ENCODE data around the gene VTN.

Gene VTN

DNA sequence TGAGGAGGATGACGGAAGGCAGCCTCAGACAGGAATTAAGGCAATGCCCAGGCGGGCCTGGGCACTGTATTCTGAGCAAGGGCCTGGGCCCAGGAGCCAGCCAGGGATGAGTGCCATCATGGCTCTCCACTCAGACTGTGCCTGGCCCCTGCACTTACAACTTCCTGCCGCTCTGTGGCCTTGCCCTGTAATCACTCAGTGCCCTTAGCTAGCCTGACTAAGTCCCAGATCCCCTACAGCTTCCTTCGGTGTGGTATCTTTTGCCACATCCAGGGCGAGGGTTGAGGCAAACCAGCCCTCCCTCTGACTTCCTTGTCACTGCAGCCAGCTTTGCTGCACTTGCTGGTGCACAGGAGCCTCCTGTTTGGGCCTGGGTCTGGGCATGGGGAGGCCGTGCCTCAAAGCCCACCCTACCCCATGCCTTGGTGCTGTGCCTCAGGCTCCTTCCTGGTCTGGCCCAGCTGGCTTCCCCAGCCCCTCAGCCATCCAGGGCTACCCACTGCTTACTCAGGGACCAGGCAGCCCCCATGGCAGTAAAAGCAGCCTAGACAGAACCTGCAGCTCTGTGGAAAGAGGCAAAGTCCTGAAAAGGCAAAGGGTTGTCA lies 26.6 kb upstream of the VTN start:
- in situ Hi-C loops (cut with HindIII; ENCODE audit: low sequenced_read_pairs) = no loop called here

DNA sequence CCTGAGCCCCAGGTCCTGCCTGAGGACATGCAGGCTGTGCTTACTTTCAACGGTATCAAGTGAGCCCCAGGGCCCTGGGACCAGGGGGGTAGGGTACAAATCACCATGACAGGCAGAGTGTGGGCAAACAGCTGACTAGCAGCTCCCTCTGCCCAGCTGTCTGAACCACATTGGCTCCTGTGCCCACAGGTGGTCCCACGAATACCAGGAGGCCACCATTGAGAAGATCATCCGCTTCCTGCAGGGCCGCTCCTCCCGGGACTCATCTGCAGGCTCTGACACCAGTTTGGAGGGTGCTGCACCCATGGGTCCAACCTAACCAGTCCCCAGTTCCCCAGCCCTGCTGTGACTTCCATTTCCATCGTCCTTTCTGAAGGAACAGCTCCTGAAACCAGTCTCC lies 25.9 kb upstream of the VTN start:
- in situ Hi-C loops (cut with HindIII; ENCODE audit: low sequenced_read_pairs) = no loop called here

DNA sequence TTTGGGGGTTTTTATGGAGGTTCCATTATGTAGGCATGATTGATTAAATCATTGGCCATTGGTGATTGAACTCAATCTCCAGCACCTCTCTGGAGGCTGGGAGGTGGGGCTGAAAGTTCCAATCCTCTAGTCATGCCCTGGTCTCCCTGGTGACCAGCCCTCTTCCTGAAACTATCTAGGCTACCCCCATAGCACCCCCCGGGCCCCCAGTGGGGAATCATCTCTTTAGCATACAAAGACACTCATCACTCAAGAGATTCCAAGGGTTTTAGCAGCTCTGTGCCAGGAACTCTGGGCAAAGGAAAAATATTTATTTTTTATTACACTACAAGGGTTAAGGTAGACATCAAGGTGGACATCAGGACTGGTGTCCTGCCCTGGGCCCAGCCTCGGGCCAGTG lies 25.3 kb upstream of the VTN start:
- in situ Hi-C loops (cut with HindIII; ENCODE audit: low sequenced_read_pairs) = no loop called here

- in situ Hi-C loops (cut with HindIII; ENCODE audit: low sequenced_read_pairs) = no loop called here
Observed at GRCh38 chr17:28394337-28395116, 24.4 kb upstream of the VTN start.

DNA sequence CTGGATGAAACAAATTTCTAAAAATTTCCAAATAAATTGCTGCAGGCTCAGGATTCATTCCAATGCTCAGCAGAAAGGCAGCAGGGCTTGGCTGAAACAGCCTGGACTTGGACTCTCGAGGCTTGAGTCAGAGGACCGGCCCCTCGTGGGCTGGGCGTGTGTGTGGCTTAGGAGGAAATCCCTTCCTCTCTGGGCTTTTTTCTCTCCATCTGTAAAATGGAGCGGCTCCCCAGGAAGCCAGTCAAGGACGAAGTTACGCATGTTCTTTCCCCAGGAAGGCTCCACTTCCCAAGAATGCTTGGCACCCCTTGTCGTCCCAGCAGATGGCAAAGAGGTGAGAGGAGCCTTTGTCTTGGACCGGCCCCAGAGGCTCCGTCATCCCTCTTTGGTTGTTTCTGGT lies 22.4 kb upstream of the VTN start:
- in situ Hi-C loops (cut with HindIII; ENCODE audit: low sequenced_read_pairs) = no loop called here

- in situ Hi-C loops (cut with HindIII; ENCODE audit: low sequenced_read_pairs) = no loop called here
Observed at GRCh38 chr17:28391401-28391800, 21.3 kb upstream of the VTN start.

DNA sequence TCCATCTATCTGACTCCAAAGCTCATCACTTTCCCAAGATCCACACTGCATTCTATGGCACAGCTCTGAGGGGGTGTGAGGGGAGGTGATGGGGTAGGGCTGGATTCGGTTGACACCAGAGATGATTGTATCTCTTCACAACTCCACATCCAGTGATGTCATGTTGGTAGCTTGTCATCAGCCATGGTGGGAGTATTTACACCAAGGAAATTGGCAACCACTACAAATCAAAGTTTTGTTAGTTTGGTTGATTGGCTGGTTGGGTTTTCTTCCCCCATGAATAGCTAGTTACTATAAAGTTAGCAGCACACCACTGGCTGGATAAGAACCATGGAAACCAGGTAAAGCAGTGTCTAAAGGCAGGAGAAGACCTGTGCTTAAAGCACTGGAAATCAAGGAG lies 20.9 kb upstream of the VTN start:
- in situ Hi-C loops (cut with HindIII; ENCODE audit: low sequenced_read_pairs) = no loop called here

DNA sequence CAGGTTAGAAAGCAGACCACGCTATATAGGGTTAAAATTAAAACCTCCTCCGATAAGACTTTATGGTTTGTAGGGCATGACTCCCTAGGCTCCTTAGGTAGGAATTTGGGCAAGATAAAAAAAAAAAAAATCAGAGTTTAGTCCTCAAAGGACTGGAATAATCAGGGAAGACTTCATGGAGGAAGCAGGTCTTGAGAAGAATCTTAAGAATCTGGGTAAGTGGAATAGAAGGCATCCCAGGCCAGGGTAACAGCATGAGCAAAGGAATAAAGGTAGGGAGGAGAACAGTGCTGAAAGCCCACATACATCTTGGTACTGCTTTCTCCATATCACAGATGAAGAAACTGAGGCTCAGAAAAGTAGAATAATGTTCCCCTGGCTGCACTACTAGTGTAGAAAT lies 20.5 kb upstream of the VTN start:
- in situ Hi-C loops (cut with HindIII; ENCODE audit: low sequenced_read_pairs) = no loop called here

- in situ Hi-C loops (cut with HindIII; ENCODE audit: low sequenced_read_pairs) = no loop called here
Observed at GRCh38 chr17:28390141-28390540, 20.0 kb upstream of the VTN start.

- in situ Hi-C loops (cut with HindIII; ENCODE audit: low sequenced_read_pairs) = no loop called here
Observed at GRCh38 chr17:28388106-28388505, 18.0 kb upstream of the VTN start.

DNA sequence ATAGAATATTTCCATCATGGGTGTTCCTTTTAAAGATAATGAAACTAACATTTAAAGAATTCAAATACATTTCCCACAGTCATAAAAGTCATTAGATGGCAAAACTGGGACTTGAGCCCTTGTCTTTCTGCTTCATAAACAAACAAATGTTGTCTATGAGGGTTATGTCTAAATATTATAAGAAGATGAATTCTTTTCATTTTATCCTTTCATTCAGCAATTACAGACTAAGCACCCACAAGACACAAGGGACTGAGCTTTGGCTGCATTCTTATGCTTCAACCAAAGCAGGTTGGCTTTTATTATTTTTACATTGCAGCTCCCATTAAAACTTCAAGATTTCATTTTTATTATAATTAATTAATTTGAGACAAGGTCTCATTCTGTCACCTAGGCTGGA lies 16.3 kb upstream of the VTN start:
- in situ Hi-C loops (cut with HindIII; ENCODE audit: low sequenced_read_pairs) = no loop called here

DNA sequence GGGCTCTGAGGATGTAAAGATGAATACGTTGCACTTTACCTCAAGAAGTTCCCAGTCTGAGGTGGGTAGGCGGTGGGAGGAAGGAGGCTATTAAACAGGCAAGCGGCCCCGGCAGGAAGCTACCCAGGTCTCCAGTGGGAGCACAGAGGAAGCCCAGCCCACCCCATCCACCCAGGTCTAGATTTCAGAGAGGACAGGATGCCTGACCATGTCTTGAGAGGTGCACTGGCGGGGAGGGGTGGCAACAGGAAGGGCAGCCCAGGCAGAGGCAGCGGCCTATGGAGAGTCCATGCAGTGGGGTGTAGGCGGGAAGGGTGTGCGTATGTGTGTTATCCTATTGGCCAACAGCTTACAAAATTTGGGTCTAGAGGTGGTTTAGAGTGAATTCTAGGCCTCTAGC lies 15.3 kb upstream of the VTN start:
- in situ Hi-C loops (cut with HindIII; ENCODE audit: low sequenced_read_pairs) = no loop called here

DNA sequence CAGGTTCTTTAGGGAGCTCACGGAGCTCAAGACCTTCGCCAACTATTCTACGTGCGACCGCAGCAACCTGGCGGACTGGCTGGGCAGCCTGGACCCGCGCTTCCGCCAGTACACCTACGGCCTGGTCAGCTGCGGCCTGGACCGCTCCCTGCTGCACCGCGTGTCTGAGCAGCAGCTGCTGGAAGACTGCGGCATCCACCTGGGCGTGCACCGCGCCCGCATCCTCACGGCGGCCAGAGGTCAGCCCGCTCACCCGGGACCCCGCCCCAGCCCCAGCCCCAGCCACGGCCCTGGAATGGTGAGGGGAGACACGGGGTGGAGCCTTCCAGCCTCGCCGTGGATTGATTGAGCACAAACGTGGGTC lies 14.9 kb upstream of the VTN start:
- in situ Hi-C loops (cut with HindIII; ENCODE audit: low sequenced_read_pairs) = no loop called here

GRCh38 chr17:28384281-28385036 lies 14.4 kb upstream of the VTN start:
- in situ Hi-C loops (cut with HindIII; ENCODE audit: low sequenced_read_pairs) = no loop called here

DNA sequence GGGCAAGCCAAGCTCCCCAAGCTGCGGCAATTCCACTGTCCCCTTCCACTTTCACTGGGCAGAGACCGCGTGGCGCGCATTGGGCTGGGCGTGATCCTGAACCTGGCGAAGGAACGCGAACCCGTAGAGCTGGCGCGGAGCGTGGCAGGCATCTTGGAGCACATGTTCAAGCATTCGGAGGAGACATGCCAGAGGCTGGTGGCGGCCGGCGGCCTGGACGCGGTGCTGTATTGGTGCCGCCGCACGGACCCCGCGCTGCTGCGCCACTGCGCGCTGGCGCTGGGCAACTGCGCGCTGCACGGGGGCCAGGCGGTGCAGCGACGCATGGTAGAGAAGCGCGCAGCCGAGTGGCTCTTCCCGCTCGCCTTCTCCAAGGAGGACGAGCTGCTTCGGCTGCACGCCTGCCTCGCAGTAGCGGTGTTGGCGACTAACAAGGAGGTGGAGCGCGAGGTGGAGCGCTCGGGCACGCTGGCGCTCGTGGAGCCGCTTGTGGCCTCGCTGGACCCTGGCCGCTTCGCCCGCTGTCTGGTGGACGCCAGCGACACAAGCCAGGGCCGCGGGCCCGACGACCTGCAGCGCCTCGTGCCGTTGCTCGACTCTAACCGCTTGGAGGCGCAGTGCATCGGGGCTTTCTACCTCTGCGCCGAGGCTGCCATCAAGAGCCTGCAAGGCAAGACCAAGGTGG lies 11.2 kb upstream of the VTN start:
- in situ Hi-C loops (cut with HindIII; ENCODE audit: low sequenced_read_pairs) = no loop called here

DNA sequence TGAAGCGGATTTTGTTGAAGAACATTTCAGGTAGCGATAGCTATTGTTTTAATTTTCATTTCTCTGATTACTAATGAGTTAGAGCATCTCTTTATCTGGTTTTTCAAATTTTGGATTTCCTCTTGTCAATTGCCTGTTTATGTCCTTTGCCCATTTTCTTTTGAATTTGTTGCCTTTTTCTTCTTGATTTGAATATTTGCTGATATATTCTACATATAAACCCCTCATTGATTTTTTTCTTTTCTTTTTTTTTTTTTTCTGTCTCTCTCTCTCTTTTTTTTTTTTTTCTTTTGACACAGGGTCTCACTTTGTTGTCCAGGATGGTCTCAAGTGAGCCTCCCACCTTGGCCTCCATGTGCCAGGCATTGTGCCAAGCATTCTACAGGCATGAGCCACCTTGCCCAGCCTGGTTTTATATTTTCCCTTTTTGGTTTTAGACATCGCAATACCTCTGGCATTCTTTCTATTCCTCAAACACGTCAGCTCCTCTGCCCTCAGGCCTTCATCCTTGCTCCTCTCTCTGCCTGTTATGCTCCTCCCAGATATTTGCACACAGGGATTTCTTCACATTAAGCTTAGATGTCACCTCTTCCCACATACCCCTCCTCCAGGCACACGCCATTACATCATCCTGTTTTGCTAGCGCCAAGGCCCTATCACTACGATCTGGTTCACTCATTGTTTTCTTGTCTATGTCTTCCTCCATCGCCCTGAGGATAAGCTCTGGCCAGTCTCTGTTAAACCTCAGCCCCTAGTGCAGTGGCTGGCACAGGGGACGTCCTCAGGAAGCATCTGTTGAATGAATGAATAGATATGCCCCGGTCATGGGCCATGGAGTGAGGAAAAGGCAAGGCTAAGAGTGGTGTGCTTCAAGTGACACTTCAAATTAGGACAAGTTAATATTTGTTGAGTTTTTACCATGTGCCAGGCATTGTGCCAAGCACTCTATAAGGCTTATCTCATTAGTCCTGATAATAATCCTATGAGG lies 10.0 kb upstream of the VTN start:
- in situ Hi-C loops (cut with HindIII; ENCODE audit: low sequenced_read_pairs) = no loop called here

DNA sequence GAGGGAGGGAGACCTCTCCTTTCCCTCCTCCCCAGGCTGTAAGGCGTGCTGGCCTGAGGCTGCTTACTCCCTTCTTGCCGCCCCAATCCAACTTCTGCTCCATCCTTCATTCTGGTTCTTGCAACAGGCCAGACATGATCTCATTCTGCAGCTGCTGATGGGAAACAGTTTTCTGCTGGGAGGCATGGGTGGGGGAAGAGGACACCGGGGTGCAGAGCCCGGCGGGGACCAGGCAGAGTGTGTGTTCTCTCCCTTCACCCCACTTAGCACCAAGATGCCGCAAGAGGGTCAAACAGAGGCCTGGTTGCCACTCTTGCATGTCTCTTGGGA lies 2.8 kb upstream of the VTN start:
- in situ Hi-C loops (cut with HindIII; ENCODE audit: low sequenced_read_pairs) = no loop called here

- in situ Hi-C loops (cut with HindIII; ENCODE audit: low sequenced_read_pairs) = no loop called here
Observed at GRCh38 chr17:28372203-28372944, 2.3 kb upstream of the VTN start.

DNA sequence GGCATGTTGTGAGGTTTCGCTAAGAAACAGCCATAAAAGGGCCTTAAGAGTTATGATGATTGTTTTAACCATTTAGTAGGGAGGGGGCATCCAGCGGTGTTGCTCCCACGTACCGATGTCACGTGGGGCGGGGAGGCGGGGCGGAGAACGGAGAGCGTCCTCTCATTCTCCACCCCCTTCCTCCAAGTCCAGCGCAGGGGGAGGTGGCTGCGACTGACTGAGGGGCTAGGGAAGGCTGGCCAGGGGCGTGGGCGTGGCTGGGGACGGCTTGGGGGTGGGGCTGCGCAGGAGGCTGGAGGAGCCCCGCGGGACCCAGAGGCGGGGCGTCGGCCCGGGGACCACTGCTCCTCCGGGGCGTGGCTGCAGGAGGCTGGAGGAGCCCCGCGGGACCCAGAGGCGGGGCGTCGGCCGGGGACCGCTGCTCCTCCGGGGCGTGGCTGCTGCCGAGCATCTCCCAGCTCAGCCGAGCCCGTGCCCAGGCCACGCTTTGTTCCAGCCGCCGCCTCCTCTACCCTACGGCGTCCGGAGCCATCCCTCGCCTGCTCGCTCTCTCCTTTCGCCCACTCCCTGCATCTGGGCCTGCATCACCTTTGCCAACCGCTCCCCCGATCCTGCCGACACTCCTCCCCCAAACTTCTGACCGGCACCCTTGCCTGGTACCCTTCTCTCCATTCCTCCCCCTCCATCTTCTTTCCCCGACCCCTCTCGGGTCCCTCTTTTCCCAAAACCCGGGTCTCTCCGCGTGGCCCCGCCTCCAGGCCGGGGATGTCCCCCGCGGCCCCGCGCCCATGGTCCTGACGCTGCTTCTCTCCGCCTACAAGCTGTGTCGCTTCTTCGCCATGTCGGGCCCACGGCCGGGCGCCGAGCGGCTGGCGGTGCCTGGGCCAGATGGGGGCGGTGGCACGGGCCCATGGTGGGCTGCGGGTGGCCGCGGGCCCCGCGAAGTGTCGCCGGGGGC lies 1.4 kb upstream of the VTN start, which contains the start of gene SARM1:
TSS of gene SARM1 (plus strand) at position 450 of the 958 bp plus-strand sequence. CDS start at position 789, 339 bp downstream.
- in situ Hi-C loops (cut with HindIII; ENCODE audit: low sequenced_read_pairs) = no loop called here

All from DLD1 (cell line).